Osteoblast (primary cell): ENCODE results near the gene NELL1. TPM values are rescaled to one million over a fixed set of nuclear protein-coding genes. Genes with fewer than 3 reads are reported as not detected.

Experiments used
- DNase-seq: peaks from one replicate; pipeline ENCODE4 v3.0.0; 2011; ENCODE audit warnings: low spot score, mixed read lengths; ENCODE audit not compliant: insufficient read length; ENCODE audit errors: missing footprints
- H2AFZ ChIP-seq: 2 replicates; pipeline ENCODE4 v1.6.0; 2011; ENCODE audit warnings: mild to moderate bottlenecking, low read length
- H3K27ac ChIP-seq: 2 replicates; pipeline ENCODE4 v1.5.1; 2011; ENCODE audit warnings: mild to moderate bottlenecking, low read depth, low read length, moderate library complexity
- H3K27me3 ChIP-seq: 2 replicates; pipeline ENCODE4 v1.6.0; 2012; ENCODE audit warnings: mild to moderate bottlenecking, control low read depth, inconsistent platforms, low read length, moderate library complexity; ENCODE audit not compliant: insufficient read depth
- H3K36me3 ChIP-seq: 2 replicates; pipeline ENCODE4 v1.5.1; 2011; ENCODE audit warnings: mild to moderate bottlenecking, low read length, control low read depth, moderate library complexity; ENCODE audit not compliant: insufficient read depth
- H3K4me1 ChIP-seq: 2 replicates; pipeline ENCODE4 v1.5.1; 2011; ENCODE audit warnings: mild to moderate bottlenecking, low read length, control low read depth, moderate library complexity; ENCODE audit not compliant: insufficient read depth
- H3K4me2 ChIP-seq: 2 replicates; pipeline ENCODE4 v1.6.0; 2011; ENCODE audit warnings: mild to moderate bottlenecking, low read length; ENCODE audit not compliant: insufficient read depth
- H3K4me3 ChIP-seq: fragments of 200-600 bp; sonication (generic); 3 replicates; pipeline ENCODE4 v1.5.1; 2012; ENCODE audit warnings: mild to moderate bottlenecking, low read length, inconsistent platforms; ENCODE audit not compliant: insufficient read depth
- H3K79me2 ChIP-seq: 2 replicates; pipeline ENCODE4 v1.6.0; 2012; ENCODE audit warnings: mild to moderate bottlenecking, low read length, control low read depth, inconsistent platforms; ENCODE audit not compliant: insufficient read depth
- H3K9me3 ChIP-seq: 2 replicates; pipeline ENCODE4 v1.5.1; 2011; ENCODE audit warnings: low read depth, low read length, control low read depth
- H4K20me1 ChIP-seq: 2 replicates; pipeline ENCODE4 v1.6.0; 2012; ENCODE audit warnings: mild to moderate bottlenecking, low read length, control low read depth; ENCODE audit not compliant: insufficient read depth
- total RNA-seq: library from RNA; depleted of rRNA; stranded (reverse); fragments of >200 nt; gene quantifications from 2 replicates; pipeline ENCODE4 v1.2.3, GENCODE V29; 2012
- TF ChIP-seq, protein P1 (sequence below): IDR thresholded peaks from 2 replicates; pipeline ENCODE4 v1.5.1; 2011; ENCODE audit warnings: mild to moderate bottlenecking, low read depth, low read length, moderate library complexity; ENCODE audit errors: extremely low read depth

The NELL1 gene
- total RNA-seq, 1 donor = not detected

DNA sequence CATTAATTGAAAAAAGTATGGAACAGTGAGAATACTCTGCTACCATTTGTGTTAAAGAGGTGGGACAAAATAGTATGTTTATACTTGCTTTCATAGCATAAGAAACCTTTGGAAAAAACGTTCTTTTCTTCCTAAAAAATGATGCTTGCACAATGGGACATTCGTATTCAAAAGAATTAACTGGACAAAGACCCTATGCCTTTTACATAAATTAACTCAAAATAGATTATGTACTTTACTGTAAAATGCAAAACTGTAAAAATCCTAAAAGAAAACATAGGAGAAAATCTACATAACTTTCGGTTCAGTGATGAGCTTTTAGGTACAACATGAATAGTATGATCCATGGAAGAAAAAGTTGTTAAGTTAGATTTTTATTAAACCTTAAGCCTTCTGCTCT is 166.2 kb downstream of the NELL1 start:
- H2AFZ ChIP-seq = no peak overlapping the region
- H3K27me3 ChIP-seq = no peaks in the 10 kb centered on the region
- H3K4me2 ChIP-seq = no peak overlapping the region
- H4K20me1 ChIP-seq = no peaks in the 10 kb centered on the region
- H3K4me3 ChIP-seq = no peak overlapping the region
- no peaks in the 10 kb centered on the region for H3K9me3 ChIP-seq
- H3K36me3 ChIP-seq = no peaks in the 10 kb centered on the region
- TF ChIP-seq, protein P1, sequence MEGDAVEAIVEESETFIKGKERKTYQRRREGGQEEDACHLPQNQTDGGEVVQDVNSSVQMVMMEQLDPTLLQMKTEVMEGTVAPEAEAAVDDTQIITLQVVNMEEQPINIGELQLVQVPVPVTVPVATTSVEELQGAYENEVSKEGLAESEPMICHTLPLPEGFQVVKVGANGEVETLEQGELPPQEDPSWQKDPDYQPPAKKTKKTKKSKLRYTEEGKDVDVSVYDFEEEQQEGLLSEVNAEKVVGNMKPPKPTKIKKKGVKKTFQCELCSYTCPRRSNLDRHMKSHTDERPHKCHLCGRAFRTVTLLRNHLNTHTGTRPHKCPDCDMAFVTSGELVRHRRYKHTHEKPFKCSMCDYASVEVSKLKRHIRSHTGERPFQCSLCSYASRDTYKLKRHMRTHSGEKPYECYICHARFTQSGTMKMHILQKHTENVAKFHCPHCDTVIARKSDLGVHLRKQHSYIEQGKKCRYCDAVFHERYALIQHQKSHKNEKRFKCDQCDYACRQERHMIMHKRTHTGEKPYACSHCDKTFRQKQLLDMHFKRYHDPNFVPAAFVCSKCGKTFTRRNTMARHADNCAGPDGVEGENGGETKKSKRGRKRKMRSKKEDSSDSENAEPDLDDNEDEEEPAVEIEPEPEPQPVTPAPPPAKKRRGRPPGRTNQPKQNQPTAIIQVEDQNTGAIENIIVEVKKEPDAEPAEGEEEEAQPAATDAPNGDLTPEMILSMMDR = no peak
- no peaks in the 10 kb centered on the region for H3K4me1 ChIP-seq
- H3K27ac ChIP-seq = no peak overlapping the region
- no peaks in the 10 kb centered on the region for H3K79me2 ChIP-seq
- no peak for DNase-seq

DNA sequence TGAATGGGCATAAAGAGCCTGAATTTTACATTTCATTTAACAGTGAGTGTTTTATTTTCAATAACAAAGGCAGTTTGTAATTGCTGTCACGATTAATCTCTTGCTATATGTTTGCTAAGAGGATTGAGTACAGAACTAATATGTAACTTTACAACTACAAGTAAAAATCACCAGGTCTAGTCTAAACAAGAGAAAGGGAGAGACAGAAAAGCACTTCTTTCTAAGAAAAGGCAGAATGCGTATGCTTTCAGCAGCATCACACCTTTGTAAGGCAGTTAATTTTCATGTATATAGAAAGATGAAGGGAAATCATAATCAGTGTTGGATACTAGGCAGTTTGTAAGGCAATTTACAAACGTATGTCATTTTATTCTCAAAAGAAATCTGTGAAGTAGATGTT is 169.8 kb downstream of the NELL1 start:
- no peak for DNase-seq
- no peak overlapping the region for H2AFZ ChIP-seq
- H3K4me3 ChIP-seq = no peak overlapping the region
- no peaks in the 10 kb centered on the region for H3K27me3 ChIP-seq
- H3K27ac ChIP-seq = no peak overlapping the region
- TF ChIP-seq, protein P1 = no peak
- no peaks in the 10 kb centered on the region for H3K36me3 ChIP-seq
- no peaks in the 10 kb centered on the region for H3K4me1 ChIP-seq
- no peak overlapping the region for H3K4me2 ChIP-seq
- no peaks in the 10 kb centered on the region for H3K79me2 ChIP-seq
- H3K9me3 ChIP-seq = peaks cover 4% of the 10 kb centered on the region
- no peaks in the 10 kb centered on the region for H4K20me1 ChIP-seq

DNA sequence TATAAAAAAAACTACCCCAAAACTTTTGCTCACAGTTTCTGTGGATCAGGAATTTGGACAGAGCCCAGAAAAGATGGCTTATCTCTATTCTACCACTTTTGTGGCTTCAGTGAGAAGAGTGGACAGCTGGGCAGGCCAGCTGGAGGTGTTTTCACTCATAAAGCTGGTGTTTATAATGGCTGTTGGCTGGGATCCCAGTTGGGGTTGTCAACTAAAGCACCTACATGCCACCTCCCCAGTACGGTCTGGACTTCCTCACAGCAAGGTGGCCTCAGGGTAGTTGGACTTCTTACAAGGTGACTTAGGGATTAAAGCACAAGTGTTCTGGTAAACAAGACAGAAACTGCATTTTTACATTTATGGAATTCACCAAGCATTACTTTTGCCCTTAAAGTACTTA is 171.0 kb downstream of the NELL1 start:
- Histone ChIP-seq H2AFZ (no peak overlapping the region), H3K79me2 (no peaks in the 10 kb centered on the region)
- TF ChIP-seq, protein P1 = no peak

DNA sequence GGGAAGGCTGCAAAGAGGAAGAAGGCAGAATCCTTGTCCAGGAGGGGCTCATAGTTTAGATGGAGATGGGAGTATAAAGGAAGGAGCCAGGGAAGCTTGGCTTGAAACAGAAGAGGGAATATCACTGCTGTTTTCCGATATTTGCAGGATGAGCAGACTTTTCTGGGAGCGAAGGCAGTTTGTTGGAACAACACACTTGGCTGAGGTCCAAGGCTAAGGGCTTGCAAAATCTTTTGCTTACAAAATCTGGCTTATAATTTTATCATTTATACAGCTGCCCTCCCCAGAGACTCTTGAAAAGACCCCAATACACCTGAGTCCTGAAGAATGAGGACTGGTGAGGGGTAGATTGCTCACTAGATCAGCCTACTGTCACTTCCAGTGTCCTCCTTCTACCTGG is 174.8 kb downstream of the NELL1 start:
- Histone ChIP-seq H3K4me3 (no peak overlapping the region), H3K9me3 (peaks cover 6% of the 10 kb centered on the region), H3K4me1 (no peaks in the 10 kb centered on the region), H3K36me3 (no peaks in the 10 kb centered on the region), H3K79me2 (no peaks in the 10 kb centered on the region), H4K20me1 (no peaks in the 10 kb centered on the region), H3K27ac (no peak overlapping the region), H3K27me3 (no peaks in the 10 kb centered on the region), H2AFZ (no peak overlapping the region), H3K4me2 (no peak overlapping the region)
- no peak for DNase-seq
- TF ChIP-seq, protein P1 = no peak

More for the DNA sequence above, 171.0 kb downstream of the NELL1 start:
- Histone ChIP-seq H3K4me1 (no peaks in the 10 kb centered on the region), H3K36me3 (no peaks in the 10 kb centered on the region), H3K27me3 (no peaks in the 10 kb centered on the region), H3K4me2 (no peak overlapping the region), H3K27ac (no peak overlapping the region), H4K20me1 (no peaks in the 10 kb centered on the region), H3K4me3 (no peak overlapping the region), H3K9me3 (peaks cover 6% of the 10 kb centered on the region)
- no peak for DNase-seq
